ENCODE data around the gene CRHR1. TPM values are rescaled to one million over a fixed set of nuclear protein-coding genes. Genes with fewer than 3 reads are reported as not detected.
A peak's percentile ranks its signal among the peaks of the same experiment; 100 is the strongest.

The CRHR1 gene
- total RNA-seq (not detected), polyA plus RNA-seq (not detected)

DNA sequence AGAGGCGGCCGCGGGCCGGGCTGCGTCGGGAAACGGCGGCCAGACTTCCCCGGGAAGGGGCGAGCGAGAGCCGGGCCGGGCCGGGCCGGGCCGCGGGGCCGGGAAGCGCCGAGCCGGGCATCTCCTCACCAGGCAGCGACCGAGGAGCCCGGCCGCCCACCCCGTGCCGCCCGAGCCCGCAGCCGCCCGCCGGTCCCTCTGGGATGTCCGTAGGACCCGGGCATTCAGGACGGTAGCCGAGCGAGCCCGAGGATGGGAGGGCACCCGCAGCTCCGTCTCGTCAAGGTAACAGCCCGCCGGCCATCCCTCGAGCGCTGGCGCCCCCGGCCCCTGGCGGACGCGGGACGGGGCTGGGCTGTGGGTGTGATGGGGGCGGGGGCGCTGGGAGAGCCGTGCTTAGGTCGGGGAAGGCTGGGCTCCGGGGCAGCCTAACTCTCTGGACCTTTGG is at the start of gene CRHR1:
CRHR1 (plus strand) TSS at position 28 of the 448 bp plus-strand sequence; CDS start at position 253, 225 bp downstream.
- Histone ChIP-seq H3K4me1 (ENCODE audit: insufficient read depth, low read length) (peaks cover 14% of the 10 kb centered on the region), H3K9me3 (ENCODE audit: control insufficient read depth in 1 of 2, low read length in 2 of 2) (no peaks in the 10 kb centered on the region), H3K36me3 (ENCODE audit: insufficient read depth, low read length) (no peaks in the 10 kb centered on the region), H3K4me3 (ENCODE audit: low read length in 2 of 2) (peak within 1 kb of the TSS in 1 of 2 donors; percentile 41), H3K27me3 (ENCODE audit: insufficient read depth, low read length) (peaks cover 4% of the 10 kb centered on the region), H3K27ac (ENCODE audit: low read depth, low read length) (no peak within 1 kb of the TSS)
- CTCF ChIA-PET (ENCODE audit: partially characterized antibody) = no interaction called here
- DNase-seq = no peak
- no peaks in the 10 kb centered on the region for H3K9me3 Mint-ChIP-seq
- H3K36me3 Mint-ChIP-seq = no peaks in the 10 kb centered on the region
- H3K4me3 Mint-ChIP-seq = peak within 1 kb of the TSS; percentile 79 to 85 (median 82)
- intact Hi-C loops (cut with micrococcal nuclease) = no loop called here
- peaks cover 1 to 4% (median 3%) of the 10 kb centered on the region in 4 donors for H3K4me1 Mint-ChIP-seq
- peak within 1 kb of the TSS in 1 of 7 donors; percentile 23 for H3K27ac Mint-ChIP-seq
- POLR2A ChIA-PET (ENCODE audit: partially characterized antibody) = no interaction called here
- peaks cover 30 to 43% of the 10 kb centered on the region in 2 donors for H3K27me3 Mint-ChIP-seq

DNA sequence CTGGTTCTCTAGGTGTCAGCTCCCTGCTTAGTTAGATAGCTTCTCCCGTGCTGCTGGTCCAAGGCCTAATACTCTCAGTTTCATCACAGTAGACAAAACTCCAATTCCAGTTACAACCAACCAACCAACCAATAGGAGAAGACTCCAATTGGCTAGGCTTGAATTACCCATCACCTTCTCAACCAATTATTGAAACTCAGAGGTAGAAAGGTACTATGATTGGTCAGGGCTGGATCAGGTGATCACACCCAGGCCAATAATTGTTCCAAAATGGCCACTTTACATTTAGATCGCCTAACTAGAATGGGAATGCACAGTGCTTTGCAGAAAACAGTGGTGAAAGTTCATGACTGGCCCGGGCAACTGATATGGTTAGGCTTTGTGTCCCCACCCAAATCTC is 49.5 kb upstream of the CRHR1 start:
- Histone ChIP-seq H3K4me3 (ENCODE audit: low read length in 2 of 2) (no peak overlapping the region), H3K36me3 (ENCODE audit: insufficient read depth, low read length) (no peaks in the 10 kb centered on the region), H3K27ac (ENCODE audit: low read depth, low read length) (no peak overlapping the region), H3K4me1 (ENCODE audit: insufficient read depth, low read length) (no peaks in the 10 kb centered on the region), H3K9me3 (ENCODE audit: control insufficient read depth in 1 of 2, low read length in 2 of 2) (peaks cover 0 to 7% of the 10 kb centered on the region in 2 donors), H3K27me3 (ENCODE audit: insufficient read depth, low read length) (no peaks in the 10 kb centered on the region)
- POLR2A ChIA-PET (ENCODE audit: partially characterized antibody) = no interaction called here
- H3K27ac Mint-ChIP-seq = no peak overlapping the region
- no peak overlapping the region for H3K4me3 Mint-ChIP-seq
- peaks cover 9 to 14% of the 10 kb centered on the region in 2 donors for H3K27me3 Mint-ChIP-seq
- peaks cover 6 to 27% (median 17%) of the 10 kb centered on the region in 8 donors for H3K9me3 Mint-ChIP-seq
- peaks cover 0 to 8% of the 10 kb centered on the region in 2 donors for H3K36me3 Mint-ChIP-seq
- intact Hi-C loops (cut with micrococcal nuclease) = no loop called here
- DNase-seq = no peak
- CTCF ChIA-PET (ENCODE audit: partially characterized antibody) = no interaction called here
- H3K4me1 Mint-ChIP-seq = no peaks in the 10 kb centered on the region

DNA sequence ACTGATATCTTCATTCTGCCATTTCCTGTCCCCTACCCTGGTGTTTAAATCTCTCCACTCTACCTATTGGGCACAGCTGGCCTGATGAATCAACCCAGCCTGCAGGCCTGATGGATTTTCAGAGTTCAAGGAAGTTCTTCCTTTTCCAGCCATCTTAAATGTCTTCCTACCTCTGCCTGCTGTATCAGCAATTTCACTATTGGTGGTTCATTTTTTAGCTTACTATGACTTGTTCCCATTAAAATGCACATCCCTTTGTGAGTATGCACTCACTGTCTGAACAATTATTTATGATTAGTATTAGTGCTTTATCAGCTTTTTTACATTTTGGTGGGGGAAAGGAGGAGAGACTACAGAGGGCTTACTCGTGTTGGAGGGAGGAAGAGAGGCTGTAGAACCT is 48.6 kb upstream of the CRHR1 start:
- Mint-ChIP-seq H3K36me3 (peaks cover 0 to 3% of the 10 kb centered on the region in 2 donors), H3K4me1 (peaks cover 0 to 1% (median 0%) of the 10 kb centered on the region in 4 donors), H3K9me3 (peaks cover 6 to 21% (median 12%) of the 10 kb centered on the region in 8 donors), H3K27ac (no peak overlapping the region), H3K27me3 (peaks cover 9 to 11% of the 10 kb centered on the region in 2 donors), H3K4me3 (no peak overlapping the region)
- Histone ChIP-seq H3K27me3 (ENCODE audit: insufficient read depth, low read length) (no peaks in the 10 kb centered on the region), H3K27ac (ENCODE audit: low read depth, low read length) (no peak overlapping the region), H3K36me3 (ENCODE audit: insufficient read depth, low read length) (no peaks in the 10 kb centered on the region), H3K4me3 (ENCODE audit: low read length in 2 of 2) (no peak overlapping the region), H3K9me3 (ENCODE audit: control insufficient read depth in 1 of 2, low read length in 2 of 2) (peaks cover 0 to 7% of the 10 kb centered on the region in 2 donors), H3K4me1 (ENCODE audit: insufficient read depth, low read length) (no peaks in the 10 kb centered on the region)
- intact Hi-C loops (cut with micrococcal nuclease) = no loop called here
- ChIA-PET POLR2A (ENCODE audit: partially characterized antibody) (no interaction called here), CTCF (ENCODE audit: partially characterized antibody) (no interaction called here)
- DNase-seq = no peak

DNA sequence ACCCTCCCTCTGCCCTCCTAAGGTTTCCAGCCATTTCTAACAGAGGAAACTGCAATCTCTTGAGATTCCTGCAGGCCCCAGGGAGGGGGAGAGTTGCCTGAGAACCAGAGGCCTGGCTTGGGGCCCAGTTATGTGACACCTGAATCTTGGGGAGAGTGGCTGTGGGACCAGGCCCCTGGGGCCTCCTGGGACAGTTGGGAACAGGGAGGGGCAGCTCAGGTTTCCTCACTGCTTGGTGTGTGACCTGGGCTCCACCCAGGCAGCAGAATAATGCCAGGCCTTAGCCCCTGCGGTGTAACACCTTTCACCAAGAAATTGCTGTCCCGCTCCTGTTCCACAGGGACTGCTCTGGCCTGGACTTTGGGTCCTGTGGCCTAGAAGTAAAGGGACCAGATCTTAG is 44.3 kb upstream of the CRHR1 start:
- Mint-ChIP-seq H3K9me3 (peaks cover 0 to 2% (median 0%) of the 10 kb centered on the region in 8 donors), H3K27ac (no peak overlapping the region), H3K4me3 (no peak overlapping the region), H3K27me3 (peaks cover 8 to 17% of the 10 kb centered on the region in 2 donors), H3K36me3 (no peaks in the 10 kb centered on the region), H3K4me1 (peaks cover 0 to 2% (median 0%) of the 10 kb centered on the region in 4 donors)
- intact Hi-C loops (cut with micrococcal nuclease) = no loop called here
- Histone ChIP-seq H3K27ac (ENCODE audit: low read depth, low read length) (no peak overlapping the region), H3K4me3 (ENCODE audit: low read length in 2 of 2) (no peak overlapping the region), H3K36me3 (ENCODE audit: insufficient read depth, low read length) (no peaks in the 10 kb centered on the region), H3K9me3 (ENCODE audit: control insufficient read depth in 1 of 2, low read length in 2 of 2) (no peaks in the 10 kb centered on the region), H3K27me3 (ENCODE audit: insufficient read depth, low read length) (no peaks in the 10 kb centered on the region), H3K4me1 (ENCODE audit: insufficient read depth, low read length) (no peaks in the 10 kb centered on the region)
- CTCF ChIA-PET (ENCODE audit: partially characterized antibody) = no interaction called here
- no peak for DNase-seq
- POLR2A ChIA-PET (ENCODE audit: partially characterized antibody) = no interaction called here

DNA sequence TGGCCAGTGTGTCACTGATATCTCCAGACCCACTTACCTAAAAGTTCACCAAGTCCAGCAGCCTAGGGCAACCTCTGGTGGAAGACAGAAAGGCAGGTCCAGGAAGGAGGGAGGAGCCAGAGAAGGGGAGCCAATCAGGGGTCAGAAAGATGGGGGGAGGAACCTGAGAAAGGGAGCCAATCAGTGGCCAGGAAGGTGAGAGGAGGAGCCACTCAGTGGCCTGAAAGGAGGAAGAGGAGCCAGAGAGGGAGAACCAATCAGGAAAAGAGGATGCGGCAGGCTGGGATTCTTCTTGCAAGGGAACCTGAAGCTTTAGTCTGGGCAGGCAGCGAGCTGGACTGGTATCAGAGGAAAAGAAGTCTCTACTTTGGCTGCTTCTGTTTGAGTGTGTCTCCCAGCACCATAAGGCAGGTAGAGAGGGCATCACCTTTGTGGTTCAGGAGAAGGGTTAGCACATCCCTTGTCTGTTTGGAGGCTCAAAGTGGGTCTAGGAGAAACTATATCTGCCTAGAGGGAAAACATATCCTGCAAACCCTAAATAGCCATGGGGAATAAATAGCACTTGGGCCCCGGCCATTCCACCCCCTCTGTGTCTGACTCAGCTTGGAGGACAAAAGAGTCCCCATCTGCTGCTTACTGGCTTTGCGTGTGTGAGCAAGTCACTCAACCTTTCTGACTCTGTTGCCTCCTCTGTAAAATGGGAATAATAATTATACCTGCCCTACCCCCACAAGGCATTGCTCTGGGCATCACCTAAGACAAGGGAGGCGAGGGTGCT is 43.4 kb upstream of the CRHR1 start:
- no peaks in the 10 kb centered on the region for H3K27me3 ChIP-seq (ENCODE audit: insufficient read depth, low read length)
- no peaks in the 10 kb centered on the region for H3K36me3 ChIP-seq (ENCODE audit: insufficient read depth, low read length)
- H3K4me1 Mint-ChIP-seq = peaks cover 0 to 2% (median 0%) of the 10 kb centered on the region in 4 donors
- peak overlapping the region in 2 of 7 donors; percentile 33 to 53 for H3K27ac Mint-ChIP-seq
- no peaks in the 10 kb centered on the region for H3K36me3 Mint-ChIP-seq
- H3K4me3 Mint-ChIP-seq = peak overlapping the region in 4 of 8 donors; percentile 33 to 57 (median 40)
- ChIA-PET CTCF (ENCODE audit: partially characterized antibody) (no interaction called here), POLR2A (ENCODE audit: partially characterized antibody) (no interaction called here)
- no peak overlapping the region for H3K27ac ChIP-seq (ENCODE audit: low read depth, low read length)
- H3K9me3 ChIP-seq (ENCODE audit: control insufficient read depth in 1 of 2, low read length in 2 of 2) = no peaks in the 10 kb centered on the region
- H3K4me1 ChIP-seq (ENCODE audit: insufficient read depth, low read length) = no peaks in the 10 kb centered on the region
- H3K9me3 Mint-ChIP-seq = no peaks in the 10 kb centered on the region
- H3K27me3 Mint-ChIP-seq = peaks cover 12 to 14% of the 10 kb centered on the region in 2 donors
- DNase-seq = peak in 1 of 5 donors; percentile 9
- no peak overlapping the region for H3K4me3 ChIP-seq (ENCODE audit: low read length in 2 of 2)
- intact Hi-C loops (cut with micrococcal nuclease) = no loop called here

DNA sequence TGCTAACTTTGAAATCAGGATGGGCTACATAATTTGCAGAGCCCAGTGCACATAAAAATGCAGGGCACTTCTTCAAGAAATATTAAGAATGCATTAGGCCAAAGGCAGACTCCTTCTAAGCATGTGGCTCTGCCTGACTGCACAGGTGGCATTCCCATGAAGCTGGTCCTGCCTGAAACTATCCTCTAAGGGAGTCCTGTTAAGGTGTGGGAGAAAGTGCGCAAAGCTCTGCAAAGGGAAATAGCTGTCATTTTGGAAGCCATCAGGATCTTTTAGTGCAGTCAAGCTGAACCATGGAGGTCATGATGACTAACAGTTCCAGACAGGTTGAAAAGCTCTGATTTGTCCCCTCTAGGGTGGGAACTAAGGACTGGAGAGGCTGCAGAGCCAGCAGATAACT is 41.9 kb upstream of the CRHR1 start:
- Mint-ChIP-seq H3K27ac (no peak overlapping the region), H3K36me3 (no peaks in the 10 kb centered on the region), H3K4me3 (no peak overlapping the region), H3K27me3 (peaks cover 15 to 16% of the 10 kb centered on the region in 2 donors), H3K9me3 (no peaks in the 10 kb centered on the region), H3K4me1 (peaks cover 0 to 2% (median 0%) of the 10 kb centered on the region in 4 donors)
- Histone ChIP-seq H3K36me3 (ENCODE audit: insufficient read depth, low read length) (no peaks in the 10 kb centered on the region), H3K9me3 (ENCODE audit: control insufficient read depth in 1 of 2, low read length in 2 of 2) (no peaks in the 10 kb centered on the region), H3K27ac (ENCODE audit: low read depth, low read length) (no peak overlapping the region), H3K4me3 (ENCODE audit: low read length in 2 of 2) (no peak overlapping the region), H3K27me3 (ENCODE audit: insufficient read depth, low read length) (no peaks in the 10 kb centered on the region), H3K4me1 (ENCODE audit: insufficient read depth, low read length) (no peaks in the 10 kb centered on the region)
- no peak for DNase-seq
- intact Hi-C loops (cut with micrococcal nuclease) = no loop called here
- ChIA-PET POLR2A (ENCODE audit: partially characterized antibody) (no interaction called here), CTCF (ENCODE audit: partially characterized antibody) (no interaction called here)

DNA sequence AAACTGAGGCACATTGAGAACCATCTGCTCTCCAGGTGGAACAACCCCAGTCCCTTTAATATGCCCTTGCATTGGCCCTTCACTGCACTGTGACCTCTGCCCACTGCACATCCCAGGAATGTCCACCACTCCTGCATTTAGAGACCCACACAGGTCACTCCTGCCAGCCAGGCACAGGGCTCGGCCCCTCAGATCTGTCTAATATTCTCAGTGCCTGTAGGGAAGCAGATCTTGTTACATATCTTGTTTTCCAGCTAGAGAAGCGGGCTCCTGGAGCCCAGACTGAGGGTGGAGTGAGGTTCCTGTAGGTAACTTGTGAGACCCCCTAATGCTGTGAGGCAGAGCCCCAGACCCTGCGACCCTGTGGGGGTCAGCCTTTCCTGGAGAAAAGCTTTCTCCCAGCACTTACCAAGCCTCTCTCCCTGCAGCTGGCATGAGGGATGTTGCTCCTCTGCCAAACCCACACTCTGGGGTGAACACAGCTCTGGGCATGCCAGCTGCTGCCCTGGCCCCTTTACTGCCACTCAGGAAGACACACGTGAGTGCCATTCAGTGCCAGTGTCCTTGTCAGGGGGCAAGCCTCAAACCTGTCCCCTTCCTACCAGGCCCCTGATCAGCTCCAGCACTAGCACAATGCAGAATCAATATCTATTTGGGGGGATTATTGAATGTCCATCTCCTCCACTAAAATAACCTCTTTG is 40.3 kb upstream of the CRHR1 start:
- Mint-ChIP-seq H3K36me3 (no peaks in the 10 kb centered on the region), H3K4me3 (no peak overlapping the region), H3K9me3 (no peaks in the 10 kb centered on the region), H3K4me1 (peaks cover 0 to 2% (median 0%) of the 10 kb centered on the region in 4 donors), H3K27ac (no peak overlapping the region), H3K27me3 (peaks cover 11 to 17% of the 10 kb centered on the region in 2 donors)
- Histone ChIP-seq H3K4me3 (ENCODE audit: low read length in 2 of 2) (no peak overlapping the region), H3K27ac (ENCODE audit: low read depth, low read length) (no peak overlapping the region), H3K9me3 (ENCODE audit: control insufficient read depth in 1 of 2, low read length in 2 of 2) (no peaks in the 10 kb centered on the region), H3K4me1 (ENCODE audit: insufficient read depth, low read length) (no peaks in the 10 kb centered on the region), H3K27me3 (ENCODE audit: insufficient read depth, low read length) (no peaks in the 10 kb centered on the region), H3K36me3 (ENCODE audit: insufficient read depth, low read length) (no peaks in the 10 kb centered on the region)
- DNase-seq = no peak
- POLR2A ChIA-PET (ENCODE audit: partially characterized antibody) = no interaction called here
- CTCF ChIA-PET (ENCODE audit: partially characterized antibody) = no interaction called here
- intact Hi-C loops (cut with micrococcal nuclease) = no loop called here

Measured in CD4-positive, alpha-beta memory T cell (primary cell).